Endothelial cell (in vitro differentiated cells): Measurements from ENCODE around the gene TAAR9. TPM values are rescaled to one million over a fixed set of nuclear protein-coding genes. Genes with fewer than 3 reads are reported as not detected.
A peak's percentile ranks its signal among the peaks of the same experiment; 100 is the strongest.

ENCODE experiments used
- DNase-seq: peaks from one replicate; pipeline ENCODE4 v3.0.0; 2021; ENCODE audit warnings: low spot score
- H3K27ac Mint-ChIP-seq: one replicate; pipeline ENCODE4 v1.8.0; 2021; ENCODE audit warnings: mixed read lengths, inconsistent platforms; ENCODE audit not compliant: unreplicated experiment
- H3K27me3 Mint-ChIP-seq: one replicate; pipeline ENCODE4 v1.8.0; 2021; ENCODE audit warnings: mild to moderate bottlenecking, moderate library complexity, mixed read lengths, inconsistent platforms; ENCODE audit not compliant: unreplicated experiment
- H3K36me3 Mint-ChIP-seq: one replicate; pipeline ENCODE4 v1.8.0; 2021; ENCODE audit warnings: mild to moderate bottlenecking, low read depth, mixed read lengths, inconsistent platforms; ENCODE audit not compliant: unreplicated experiment
- H3K4me1 Mint-ChIP-seq: one replicate; pipeline ENCODE4 v1.8.0; 2021; ENCODE audit warnings: mild to moderate bottlenecking, mixed read lengths, inconsistent platforms; ENCODE audit not compliant: unreplicated experiment
- H3K4me3 Mint-ChIP-seq: one replicate; pipeline ENCODE4 v1.8.0; 2021; ENCODE audit warnings: mild to moderate bottlenecking, mixed read lengths, inconsistent platforms; ENCODE audit not compliant: unreplicated experiment
- H3K9me3 Mint-ChIP-seq: one replicate; pipeline ENCODE4 v1.8.0; 2021; ENCODE audit warnings: mixed read lengths, inconsistent platforms; ENCODE audit not compliant: unreplicated experiment
- CTCF ChIP-seq: fragments of 200-600 bp; sonication (generic); IDR thresholded peaks from one replicate; pipeline ENCODE4 v1.5.0; 2021; ENCODE audit warnings: antibody characterized with exemption; ENCODE audit not compliant: unreplicated experiment
- total RNA-seq: library from RNA; stranded (reverse); fragmentation: NEBNext Ultra II Directional; extraction: Animal tissue kit (Norgen Biotek cat#: 25700); gene quantifications from one replicate; pipeline ENCODE4 v1.2.1, GENCODE V29; 2021; ENCODE audit not compliant: unreplicated experiment

The TAAR9 gene
- total RNA-seq, 1 donor from 2014 or later: not detected

- no peaks in the 10 kb centered on the region for H3K9me3 Mint-ChIP-seq
- H3K36me3 Mint-ChIP-seq: no peaks in the 10 kb centered on the region
- H3K4me3 Mint-ChIP-seq: peak overlapping the region; percentile 97
- no peak overlapping the region for H3K27ac Mint-ChIP-seq
- no peaks in the 10 kb centered on the region for H3K27me3 Mint-ChIP-seq
- peaks cover 12% of the 10 kb centered on the region for H3K4me1 Mint-ChIP-seq
- TF ChIP-seq CTCF: no peak
- no peak for DNase-seq
Measured at GRCh38 chr6:132513831-132514545, 24.1 kb upstream of the TAAR9 start.

- Mint-ChIP-seq H3K36me3 (no peaks in the 10 kb centered on the region), H3K4me3 (no peak overlapping the region), H3K9me3 (no peaks in the 10 kb centered on the region), H3K27me3 (no peaks in the 10 kb centered on the region), H3K4me1 (peaks cover 12% of the 10 kb centered on the region), H3K27ac (no peak overlapping the region)
- DNase-seq: no peak
- TF ChIP-seq CTCF: no peak
Measured at GRCh38 chr6:132515386-132515785, 22.7 kb upstream of the TAAR9 start.

- H3K9me3 Mint-ChIP-seq: no peaks in the 10 kb centered on the region
- H3K36me3 Mint-ChIP-seq: no peaks in the 10 kb centered on the region
- no peaks in the 10 kb centered on the region for H3K27me3 Mint-ChIP-seq
- no peak for TF ChIP-seq CTCF
- no peak for DNase-seq
- no peak overlapping the region for H3K4me3 Mint-ChIP-seq
- no peak overlapping the region for H3K27ac Mint-ChIP-seq
- no peaks in the 10 kb centered on the region for H3K4me1 Mint-ChIP-seq
Measured at GRCh38 chr6:132520953-132521352, 17.1 kb upstream of the TAAR9 start.

GRCh38 chr6:132524646-132525045, 13.4 kb upstream of the TAAR9 start:
- no peak overlapping the region for H3K4me3 Mint-ChIP-seq
- no peak overlapping the region for H3K27ac Mint-ChIP-seq
- no peak for DNase-seq
- H3K27me3 Mint-ChIP-seq: no peaks in the 10 kb centered on the region
- no peaks in the 10 kb centered on the region for H3K36me3 Mint-ChIP-seq
- TF ChIP-seq CTCF: no peak
- H3K9me3 Mint-ChIP-seq: no peaks in the 10 kb centered on the region
- H3K4me1 Mint-ChIP-seq: no peaks in the 10 kb centered on the region

- Mint-ChIP-seq H3K4me1 (no peaks in the 10 kb centered on the region), H3K27me3 (no peaks in the 10 kb centered on the region), H3K27ac (no peak overlapping the region), H3K9me3 (no peaks in the 10 kb centered on the region), H3K36me3 (no peaks in the 10 kb centered on the region), H3K4me3 (no peak overlapping the region)
- no peak for TF ChIP-seq CTCF
- no peak for DNase-seq
Measured at GRCh38 chr6:132525866-132526265, 12.2 kb upstream of the TAAR9 start.
